GM12873 (cell line): ENCODE data around the gene NFATC2.

Experiments
- TF ChIP-seq, protein P1 (sequence below): IDR thresholded peaks from 2 replicates; pipeline ENCODE4 v1.5.1; 2012; ENCODE audit warnings: low read depth, mild to moderate bottlenecking, moderate library complexity, low read length, control low read depth; ENCODE audit not compliant: insufficient read depth; ENCODE audit errors: missing control alignments

NFATC2 gene

GRCh38 chr20:51470499-51470820, 72.1 kb downstream of the NFATC2 start:
- TF ChIP-seq, protein P1, sequence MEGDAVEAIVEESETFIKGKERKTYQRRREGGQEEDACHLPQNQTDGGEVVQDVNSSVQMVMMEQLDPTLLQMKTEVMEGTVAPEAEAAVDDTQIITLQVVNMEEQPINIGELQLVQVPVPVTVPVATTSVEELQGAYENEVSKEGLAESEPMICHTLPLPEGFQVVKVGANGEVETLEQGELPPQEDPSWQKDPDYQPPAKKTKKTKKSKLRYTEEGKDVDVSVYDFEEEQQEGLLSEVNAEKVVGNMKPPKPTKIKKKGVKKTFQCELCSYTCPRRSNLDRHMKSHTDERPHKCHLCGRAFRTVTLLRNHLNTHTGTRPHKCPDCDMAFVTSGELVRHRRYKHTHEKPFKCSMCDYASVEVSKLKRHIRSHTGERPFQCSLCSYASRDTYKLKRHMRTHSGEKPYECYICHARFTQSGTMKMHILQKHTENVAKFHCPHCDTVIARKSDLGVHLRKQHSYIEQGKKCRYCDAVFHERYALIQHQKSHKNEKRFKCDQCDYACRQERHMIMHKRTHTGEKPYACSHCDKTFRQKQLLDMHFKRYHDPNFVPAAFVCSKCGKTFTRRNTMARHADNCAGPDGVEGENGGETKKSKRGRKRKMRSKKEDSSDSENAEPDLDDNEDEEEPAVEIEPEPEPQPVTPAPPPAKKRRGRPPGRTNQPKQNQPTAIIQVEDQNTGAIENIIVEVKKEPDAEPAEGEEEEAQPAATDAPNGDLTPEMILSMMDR = no peak

DNA sequence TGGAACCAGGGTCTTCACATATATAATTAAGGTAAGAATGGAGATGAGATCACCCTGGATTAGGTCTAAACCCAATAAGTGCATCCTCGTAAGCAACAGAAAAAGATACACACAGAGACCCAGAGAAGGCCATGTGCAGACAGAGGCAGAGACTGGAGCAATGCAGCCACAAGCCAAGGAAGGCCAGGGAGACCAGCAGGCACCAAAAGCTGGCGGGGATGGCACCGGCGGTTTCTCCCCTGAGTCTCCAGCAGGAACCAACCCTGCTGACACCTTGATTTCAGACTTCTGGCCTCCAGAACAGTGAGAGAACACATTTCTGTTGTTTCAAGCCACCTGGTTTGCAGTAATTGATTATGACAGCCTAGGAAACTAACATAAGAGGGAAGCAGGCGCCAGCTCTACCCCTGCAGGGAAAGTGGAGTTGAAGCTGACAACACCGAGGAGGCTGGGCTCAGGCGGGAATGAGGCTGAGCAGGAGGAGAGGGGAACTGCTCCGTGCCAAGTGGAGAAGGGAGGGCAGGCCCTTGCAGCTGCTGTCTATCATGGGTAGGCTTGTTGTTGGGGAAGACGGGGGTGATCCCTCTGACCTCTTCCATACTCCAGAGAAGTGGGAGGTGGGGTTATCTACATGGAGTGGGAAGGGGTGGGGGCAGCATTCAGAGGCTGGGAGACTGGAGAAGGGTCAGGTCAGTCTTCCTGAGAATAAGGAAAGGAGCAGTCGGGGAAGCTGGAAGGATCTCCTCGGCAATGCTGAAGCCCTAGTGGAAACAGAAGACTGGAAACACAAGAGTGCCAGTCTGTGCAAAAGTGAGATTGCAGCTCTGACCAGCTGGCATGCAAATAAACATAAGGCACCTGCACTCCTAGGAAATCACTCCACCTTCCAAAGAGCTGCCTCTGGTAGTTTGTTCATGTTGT, 72.7 kb downstream of the NFATC2 start:
- TF ChIP-seq, protein P1 = no peak

DNA sequence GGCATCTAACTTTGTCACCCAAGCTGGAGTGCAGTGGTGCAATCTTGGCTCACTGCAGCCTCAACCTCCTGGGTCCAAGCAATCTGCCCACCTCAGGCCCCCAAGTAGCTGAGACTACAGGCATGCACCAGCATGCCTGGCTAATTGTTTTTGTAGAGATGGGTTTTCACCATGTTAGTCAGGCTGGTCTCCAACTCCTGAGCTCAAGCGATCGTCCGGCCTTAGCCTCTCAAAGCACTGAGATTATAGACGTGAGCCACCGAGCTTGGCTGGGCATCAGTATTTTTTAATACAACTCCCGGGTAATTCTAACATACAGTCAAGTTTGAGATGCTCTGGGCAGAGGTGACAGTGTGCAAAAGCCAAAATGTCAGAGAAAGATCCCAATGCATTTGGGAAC, 73.5 kb downstream of the NFATC2 start:
- TF ChIP-seq, protein P1 = no peak

- TF ChIP-seq, protein P1 = no peak
Measured at GRCh38 chr20:51468636-51469035, 73.9 kb downstream of the NFATC2 start.

DNA sequence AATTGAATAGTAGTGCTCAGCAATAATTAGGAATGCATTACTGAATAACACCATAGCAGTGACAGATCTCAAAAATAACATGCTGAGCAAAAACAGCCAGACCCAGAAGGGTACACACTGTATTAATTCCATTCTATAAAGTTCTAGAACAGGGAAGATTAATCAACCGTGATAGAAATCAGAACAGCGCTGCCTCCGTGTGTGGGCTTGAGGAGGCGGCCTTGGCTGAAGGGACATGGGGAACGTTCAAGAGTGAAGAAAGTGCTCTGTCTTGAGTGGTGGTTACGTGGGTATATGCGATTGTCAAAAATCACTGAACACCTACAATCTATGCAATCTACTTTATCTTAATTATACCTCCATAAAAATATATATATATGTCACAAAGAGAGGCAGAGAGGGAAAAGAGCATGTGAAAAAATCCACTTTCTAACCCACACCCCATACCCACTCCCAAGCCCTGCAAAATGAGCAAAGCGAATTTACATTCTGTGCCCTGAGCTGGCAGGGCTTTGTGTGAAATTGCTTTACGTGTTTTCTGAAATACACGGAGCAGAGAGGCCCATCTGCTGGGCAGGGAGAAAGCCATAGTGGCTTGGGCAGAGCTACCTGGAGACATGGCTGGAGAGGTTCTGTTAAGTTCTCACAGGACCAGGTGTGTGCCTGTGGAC, 74.4 kb downstream of the NFATC2 start:
- TF ChIP-seq, protein P1 = no peak

GRCh38 chr20:51463998-51464397, 78.5 kb downstream of the NFATC2 start:
- TF ChIP-seq, protein P1 = no peak

DNA sequence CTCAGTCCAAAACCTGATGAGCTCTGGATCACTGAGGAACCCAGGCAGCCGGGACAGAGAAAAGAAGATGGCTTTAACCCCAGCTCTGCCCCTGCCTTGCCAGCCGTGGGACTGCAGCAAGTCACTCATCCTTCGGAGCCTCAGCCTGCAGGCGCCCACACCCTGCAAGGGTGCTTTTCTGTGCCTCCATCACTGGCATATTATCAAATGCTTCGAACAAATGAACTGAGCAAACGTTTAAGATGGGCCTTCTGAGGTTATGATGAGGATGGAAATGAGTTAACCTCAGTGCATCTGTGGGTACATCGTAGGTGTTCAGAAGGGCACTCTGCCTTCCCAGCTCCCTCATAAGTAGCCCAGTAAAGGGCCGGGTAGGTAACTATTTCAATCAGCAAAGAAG, 79.0 kb downstream of the NFATC2 start:
- TF ChIP-seq, protein P1 = no peak
